ENCODE data around the gene CYP26A1.
"Not testable (repeated sequence)": the region's sequence is repeated elsewhere in the genome, so short reads cannot be mapped to it uniquely, and the experiment has no call there.

Gene CYP26A1

DNA sequence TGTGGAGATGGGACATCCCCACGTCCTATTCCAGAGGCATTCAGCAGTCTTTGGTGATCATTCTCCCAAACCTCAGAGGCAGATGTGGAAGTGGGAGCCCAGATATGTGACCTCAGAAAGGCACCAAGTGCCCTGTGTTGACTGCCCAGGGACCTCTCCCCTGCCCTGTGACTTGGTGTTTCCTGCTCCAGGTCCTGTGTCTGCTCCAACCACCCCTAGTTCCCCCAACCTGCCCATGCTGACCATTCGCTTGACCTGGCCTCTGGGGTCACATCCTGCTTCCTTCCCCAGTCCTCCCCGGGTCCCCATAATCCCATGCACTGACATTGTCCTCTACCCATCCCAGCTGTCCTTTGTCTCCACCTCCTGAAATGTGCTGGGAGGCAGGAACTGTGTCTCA, 7.6 kb downstream of the CYP26A1 start:
- no peak overlapping the region for H3K4me3 ChIP-seq (ENCODE audit: low read length)
- no peak for TF ChIP-seq ZNF274 (IDR thresholded peaks at IDR 0.05; ENCODE audit: low read depth, low read length)

GRCh38 chr10:93081834-93082233, 8.1 kb downstream of the CYP26A1 start:
- no peak overlapping the region for H3K4me3 ChIP-seq (ENCODE audit: low read length)
- no peak for TF ChIP-seq ZNF274 (IDR thresholded peaks at IDR 0.05; ENCODE audit: low read depth, low read length)

DNA sequence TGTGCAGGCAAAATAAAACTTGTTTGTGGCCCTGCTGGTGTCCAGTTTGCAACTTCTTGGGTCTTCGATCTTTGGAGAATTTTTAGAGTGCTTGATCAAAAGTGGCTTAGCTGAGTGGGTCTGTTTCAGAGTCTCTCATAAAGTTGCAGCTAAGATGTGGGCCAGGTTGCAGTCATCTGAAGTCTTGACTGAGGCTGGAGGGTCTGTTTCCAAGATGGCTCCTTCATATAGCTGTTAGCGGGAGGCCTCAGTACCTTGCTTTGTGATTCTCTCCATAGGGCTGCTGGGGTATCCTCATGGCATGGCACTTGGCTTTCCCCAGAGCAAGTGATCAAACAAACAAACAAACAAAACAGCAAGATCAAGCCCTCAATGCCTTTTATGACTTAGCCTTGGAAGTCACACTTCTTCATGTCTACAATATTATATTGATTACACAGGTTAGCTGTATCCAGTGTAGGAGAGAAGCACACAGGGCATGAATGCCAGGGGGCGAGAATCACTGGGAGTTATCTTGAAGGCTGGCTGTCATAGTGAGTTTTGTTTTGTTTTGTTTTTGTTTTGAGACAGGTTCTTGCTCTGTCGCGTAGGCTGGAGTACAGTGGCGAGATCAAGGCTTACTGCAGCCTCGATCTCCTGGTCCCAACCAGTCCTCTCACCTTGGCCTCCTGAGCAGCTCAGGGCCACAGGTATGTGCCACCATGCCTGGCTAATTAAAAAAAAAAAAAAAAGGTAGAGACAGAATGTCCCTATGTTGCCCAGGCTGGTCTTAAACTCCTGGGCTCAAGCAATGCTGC, 10.2 kb downstream of the CYP26A1 start:
- H3K4me3 ChIP-seq (ENCODE audit: low read length) = no peak overlapping the region
- no peak for TF ChIP-seq ZNF274 (IDR thresholded peaks at IDR 0.05; ENCODE audit: low read depth, low read length)

- no peak for TF ChIP-seq ZNF274 (IDR thresholded peaks at IDR 0.05; ENCODE audit: low read depth, low read length)
- no peak overlapping the region for H3K4me3 ChIP-seq (ENCODE audit: low read length)
Measured at GRCh38 chr10:93085272-93085859, 11.7 kb downstream of the CYP26A1 start.

- H3K4me3 ChIP-seq (ENCODE audit: low read length) = no peak overlapping the region
- no peak for TF ChIP-seq ZNF274 (IDR thresholded peaks at IDR 0.05; ENCODE audit: low read depth, low read length)
Measured at GRCh38 chr10:93086289-93086688, 12.6 kb downstream of the CYP26A1 start.

GRCh38 chr10:93087846-93088245, 14.2 kb downstream of the CYP26A1 start:
- no peak overlapping the region for H3K4me3 ChIP-seq (ENCODE audit: low read length)
- TF ChIP-seq ZNF274 (IDR thresholded peaks at IDR 0.05; ENCODE audit: low read depth, low read length) = no peak

- no peak overlapping the region for H3K4me3 ChIP-seq (ENCODE audit: low read length)
- no peak for TF ChIP-seq ZNF274 (IDR thresholded peaks at IDR 0.05; ENCODE audit: low read depth, low read length)
Measured at GRCh38 chr10:93088466-93088865, 14.8 kb downstream of the CYP26A1 start.

DNA sequence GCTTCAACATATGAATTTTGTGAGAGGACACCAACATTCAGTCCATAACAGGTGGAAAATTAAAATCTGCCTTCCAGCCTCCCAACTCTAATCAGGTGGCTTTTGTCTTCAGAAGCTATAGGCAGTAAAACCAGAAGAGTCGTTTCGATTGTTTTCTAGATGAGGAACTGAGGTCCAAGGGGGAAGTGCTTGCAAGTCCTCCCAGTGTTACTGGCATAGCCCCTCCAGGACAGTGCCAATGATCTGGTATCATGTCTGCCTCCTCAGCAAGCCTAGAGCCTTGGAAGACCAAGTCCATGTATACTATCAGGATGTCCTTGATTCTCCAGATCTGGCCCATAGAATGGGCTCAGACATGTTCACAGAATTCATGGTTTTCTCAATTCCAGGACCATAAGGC, 16.9 kb downstream of the CYP26A1 start:
- no peak overlapping the region for H3K4me3 ChIP-seq (ENCODE audit: low read length)
- TF ChIP-seq ZNF274 (IDR thresholded peaks at IDR 0.05; ENCODE audit: low read depth, low read length) = no peak

- TF ChIP-seq ZNF274 (IDR thresholded peaks at IDR 0.05; ENCODE audit: low read depth, low read length) = no peak
- H3K4me3 ChIP-seq (ENCODE audit: low read length) = no peak overlapping the region
Measured at GRCh38 chr10:93091960-93092359, 18.3 kb downstream of the CYP26A1 start.

DNA sequence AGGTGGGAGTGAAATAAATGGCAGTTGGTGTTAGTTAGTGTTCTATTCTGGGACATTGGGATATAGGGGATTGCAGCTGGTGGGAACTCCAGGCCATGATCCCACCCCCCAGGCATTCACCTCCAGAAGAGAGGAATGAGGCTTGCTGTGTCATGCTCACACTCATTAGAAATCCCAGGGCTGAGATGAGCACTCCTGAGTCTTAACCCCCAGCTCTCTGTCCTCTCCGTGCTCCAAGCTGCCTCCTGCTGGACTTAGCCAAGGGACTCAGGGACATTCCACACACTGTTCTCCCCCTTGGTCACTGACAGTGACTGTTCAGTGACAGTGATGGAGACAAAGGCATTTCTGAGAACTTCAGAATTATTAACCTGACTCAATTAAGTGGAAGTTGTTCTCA, 21.5 kb downstream of the CYP26A1 start:
- no peak overlapping the region for H3K4me3 ChIP-seq (ENCODE audit: low read length)
- no peak for TF ChIP-seq ZNF274 (IDR thresholded peaks at IDR 0.05; ENCODE audit: low read depth, low read length)

DNA sequence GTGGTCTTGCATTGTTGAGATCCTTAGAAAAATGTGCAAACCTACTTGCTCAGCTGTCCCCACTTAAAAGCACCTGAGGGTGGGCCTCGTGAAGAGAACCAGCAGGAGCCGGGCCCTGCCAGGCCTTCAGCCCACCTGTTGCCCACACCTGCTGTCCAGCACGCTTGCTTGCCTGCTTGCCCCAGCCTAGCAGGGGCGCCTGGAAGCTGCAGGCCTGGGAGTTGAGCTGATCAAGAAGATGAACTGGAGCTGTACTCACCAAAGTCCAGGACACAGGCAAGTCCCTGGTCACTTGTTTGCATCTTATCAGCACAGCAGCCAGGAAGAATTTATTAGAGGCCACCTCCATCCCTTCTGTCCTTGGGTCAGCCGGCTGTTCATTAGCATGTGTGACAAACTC, 23.2 kb downstream of the CYP26A1 start:
- no peak for TF ChIP-seq ZNF274 (IDR thresholded peaks at IDR 0.05; ENCODE audit: low read depth, low read length)
- no peak overlapping the region for H3K4me3 ChIP-seq (ENCODE audit: low read length)

- no peak overlapping the region for H3K4me3 ChIP-seq (ENCODE audit: low read length)
- TF ChIP-seq ZNF274 (IDR thresholded peaks at IDR 0.05; ENCODE audit: low read depth, low read length) = no peak
Measured at GRCh38 chr10:93097386-93097785, 23.7 kb downstream of the CYP26A1 start.

- TF ChIP-seq ZNF274 (IDR thresholded peaks at IDR 0.05; ENCODE audit: low read depth, low read length) = no peak
- H3K4me3 ChIP-seq (ENCODE audit: low read length) = no peak overlapping the region
Measured at GRCh38 chr10:93098816-93099215, 25.1 kb downstream of the CYP26A1 start.

DNA sequence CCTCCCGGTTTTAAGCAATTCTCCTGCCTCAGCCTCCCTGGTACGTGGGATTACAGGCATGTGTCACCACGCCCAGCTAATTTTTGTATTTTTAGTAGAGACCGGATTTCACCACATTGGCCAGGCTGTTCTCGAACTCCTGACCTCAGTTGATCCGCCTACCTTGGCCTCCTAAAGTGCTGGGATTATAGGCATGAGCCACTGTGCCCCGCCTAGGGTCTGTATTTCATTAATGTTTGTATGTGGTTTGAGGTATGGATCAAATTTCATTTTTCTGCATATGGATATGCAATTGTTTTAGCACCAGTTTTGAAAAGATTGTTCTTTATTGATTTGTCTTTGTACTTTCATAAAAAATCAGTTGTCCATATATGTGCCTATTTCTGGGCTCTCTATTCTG, 26.0 kb downstream of the CYP26A1 start:
- no peak overlapping the region for H3K4me3 ChIP-seq (ENCODE audit: low read length)
- no peak for TF ChIP-seq ZNF274 (IDR thresholded peaks at IDR 0.05; ENCODE audit: low read depth, low read length)

DNA sequence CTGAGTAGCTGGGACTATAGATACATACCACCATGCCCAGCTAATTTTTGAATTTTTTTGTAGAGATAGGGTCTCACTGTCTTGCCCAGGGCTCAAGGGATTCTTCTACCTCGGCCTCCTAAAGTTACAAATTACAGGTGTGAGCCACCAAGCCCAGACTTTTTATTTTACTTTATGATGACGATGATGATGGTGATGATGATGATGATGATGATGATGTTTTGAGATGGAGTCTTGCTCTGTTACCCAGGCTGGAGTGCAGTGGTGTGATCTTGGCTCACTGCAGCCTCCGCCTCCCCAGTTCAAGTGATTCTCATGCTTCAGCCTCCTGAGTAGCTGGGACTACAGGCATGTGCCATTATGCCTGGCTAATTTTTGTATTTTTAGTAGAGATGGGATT, 27.5 kb downstream of the CYP26A1 start:
- not testable (repeated sequence) for H3K4me3 ChIP-seq (ENCODE audit: low read length)

GRCh38 chr10:93103953-93104352, 30.3 kb downstream of the CYP26A1 start:
- H3K4me3 ChIP-seq (ENCODE audit: low read length) = no peak overlapping the region
- TF ChIP-seq ZNF274 (IDR thresholded peaks at IDR 0.05; ENCODE audit: low read depth, low read length) = no peak

Measured in GM08714 (cell line).